Inferior parietal cortex (tissue), 1 donor: ENCODE data around the gene GASK1A.
A peak's percentile ranks its signal among the peaks of the same experiment; 100 is the strongest.

Source experiments
- DNase-seq: peaks from one replicate; pipeline ENCODE4 v3.0.0-alpha.2; 2016; ENCODE audit errors: extremely low spot score

Gene GASK1A

DNA sequence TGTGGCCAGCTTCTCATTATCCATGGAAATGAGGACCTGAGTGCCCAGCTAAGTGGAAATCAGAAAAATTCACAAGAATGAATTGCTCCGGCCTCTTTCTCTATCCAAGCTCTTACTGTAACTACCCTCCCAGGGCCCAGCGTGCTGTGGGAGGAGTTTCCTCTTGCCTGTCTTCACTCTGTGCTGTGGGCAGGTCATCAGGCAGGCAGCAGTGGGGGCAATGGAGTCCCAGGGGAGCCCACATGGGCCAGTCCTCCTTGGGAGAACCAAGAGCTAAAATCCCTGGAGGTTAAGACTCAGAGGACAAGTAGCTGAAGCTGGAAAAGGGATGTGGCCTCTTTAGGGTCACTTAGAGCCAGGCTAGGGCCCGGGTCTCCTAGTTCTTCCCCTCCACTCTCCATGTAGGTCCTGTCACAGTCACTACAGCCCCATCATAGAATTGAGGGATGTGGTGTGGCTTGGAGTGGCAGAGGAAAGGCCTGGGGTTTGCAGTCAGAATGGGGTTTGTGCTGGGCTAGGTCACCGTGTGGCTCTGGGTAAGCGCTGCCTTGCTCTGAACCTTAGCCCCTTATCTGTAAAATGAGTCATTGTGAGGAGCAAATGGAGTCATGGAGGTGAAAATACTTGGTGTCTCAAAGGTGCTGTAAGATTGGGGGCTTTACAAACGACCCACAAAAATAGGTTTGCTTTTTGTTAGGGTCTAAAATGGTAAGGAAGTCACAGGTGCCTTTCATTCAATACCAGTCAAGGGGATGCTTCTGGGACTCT, 3.7 kb downstream of the GASK1A start:
- no peak for DNase-seq

- DNase-seq = no peak
Observed at GRCh38 chr3:42983927-42984326, 4.8 kb downstream of the GASK1A start.

- no peak for DNase-seq
Observed at GRCh38 chr3:42984701-42985100, 5.6 kb downstream of the GASK1A start.

DNA sequence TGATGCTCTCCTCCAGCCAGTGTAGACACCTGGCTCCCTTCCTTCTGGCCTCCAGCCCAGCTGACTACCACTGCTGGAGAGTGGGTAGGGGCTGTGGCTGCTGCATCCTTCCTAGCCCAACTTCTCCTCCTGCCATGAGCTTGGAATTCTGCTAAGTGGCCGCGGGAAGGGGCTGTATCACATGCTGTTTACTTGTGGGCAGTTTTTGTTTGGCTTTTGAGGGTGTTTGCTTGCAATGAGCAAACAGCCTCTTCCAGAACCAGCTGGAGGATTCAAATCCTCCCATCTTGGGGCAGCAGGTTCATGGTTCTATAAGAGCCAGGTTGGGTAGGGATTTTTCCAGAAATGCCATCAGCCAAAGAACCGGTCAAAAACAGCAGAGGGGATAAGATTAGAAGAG, 9.0 kb downstream of the GASK1A start:
- DNase-seq = no peak

DNA sequence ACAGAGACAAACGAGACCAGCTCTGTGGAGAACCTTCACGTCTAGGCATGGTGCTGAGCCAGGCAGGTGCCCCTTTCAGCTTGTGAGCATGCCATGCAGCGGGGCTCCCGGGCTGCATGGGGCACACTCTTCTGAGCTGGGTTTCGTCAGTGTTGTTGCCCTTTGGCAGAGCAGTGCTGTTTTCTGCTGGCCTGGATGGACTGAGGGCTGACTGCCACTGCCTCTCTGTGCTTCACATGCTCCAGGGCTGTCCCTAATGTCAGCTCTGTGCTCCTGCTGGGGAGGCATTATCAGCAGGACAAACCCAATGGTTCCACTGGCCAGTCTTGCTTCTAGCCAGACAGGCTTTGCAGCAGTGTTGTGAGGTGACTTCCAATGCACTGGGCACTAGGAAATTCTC, 9.5 kb downstream of the GASK1A start:
- DNase-seq = no peak

- peak; percentile 36 for DNase-seq
Observed at GRCh38 chr3:42991341-42992315, 12.5 kb downstream of the GASK1A start.

DNA sequence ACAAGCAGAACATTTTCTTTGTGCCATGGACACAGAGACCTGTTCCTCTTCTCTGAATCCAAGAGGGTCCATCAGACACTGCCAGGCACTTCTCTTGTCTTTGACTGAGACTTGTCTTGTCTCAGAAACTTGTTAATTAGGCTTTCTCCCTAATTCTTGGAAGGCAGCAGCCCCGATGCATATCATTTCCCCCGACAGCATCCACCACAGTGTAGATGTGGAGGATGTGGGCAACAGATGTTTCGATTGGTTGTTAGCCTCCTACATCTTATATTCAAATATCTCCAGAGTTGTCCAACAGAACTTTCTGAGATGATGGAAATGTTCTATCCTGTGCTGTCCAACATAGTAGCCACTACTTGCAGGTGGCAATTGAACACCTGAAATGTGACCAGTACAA, 15.5 kb downstream of the GASK1A start:
- DNase-seq = no peak

- DNase-seq = no peak
Observed at GRCh38 chr3:42996021-42996420, 16.9 kb downstream of the GASK1A start.

DNA sequence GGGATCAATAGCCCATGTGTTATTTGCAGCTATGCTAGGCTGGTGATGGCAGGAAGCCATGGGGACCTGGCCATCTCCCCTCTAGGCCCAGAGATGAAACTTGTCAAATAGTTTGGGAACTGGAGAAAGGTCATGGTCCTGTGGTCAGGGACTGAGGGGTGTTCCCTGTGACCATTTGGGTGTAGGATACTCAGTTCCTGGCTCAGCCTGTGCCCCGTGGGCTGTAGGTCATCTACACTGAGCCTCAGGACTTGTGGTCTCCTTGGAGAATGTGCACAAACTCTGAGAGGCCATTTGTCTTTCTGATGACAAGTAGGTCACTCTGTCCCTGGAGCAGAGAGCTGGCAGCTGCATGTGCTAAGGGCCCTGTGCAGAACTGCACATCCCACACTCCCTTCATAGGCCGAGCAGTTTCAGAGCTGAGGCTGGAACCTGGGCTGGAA, 17.5 kb downstream of the GASK1A start:
- no peak for DNase-seq

DNA sequence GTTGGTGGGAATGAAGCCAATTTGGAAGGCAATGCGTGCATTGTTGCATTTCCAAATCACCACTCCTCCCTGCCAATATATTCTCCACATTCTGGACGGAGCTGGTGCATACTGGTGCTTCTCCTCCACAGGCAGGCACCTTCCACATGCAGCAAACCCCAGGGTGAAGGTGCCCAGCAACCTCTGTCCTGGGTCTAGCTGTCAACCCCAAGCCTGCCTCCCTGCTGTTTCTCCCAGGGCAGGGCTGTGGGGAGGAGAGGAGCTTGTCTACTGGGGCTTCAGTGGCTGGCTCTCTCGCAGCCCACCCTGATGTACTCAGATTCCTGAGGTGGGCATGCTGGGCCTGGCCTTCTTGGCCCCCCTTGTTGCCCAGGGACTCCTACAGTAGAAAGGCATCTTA, 20.1 kb downstream of the GASK1A start:
- no peak for DNase-seq

DNA sequence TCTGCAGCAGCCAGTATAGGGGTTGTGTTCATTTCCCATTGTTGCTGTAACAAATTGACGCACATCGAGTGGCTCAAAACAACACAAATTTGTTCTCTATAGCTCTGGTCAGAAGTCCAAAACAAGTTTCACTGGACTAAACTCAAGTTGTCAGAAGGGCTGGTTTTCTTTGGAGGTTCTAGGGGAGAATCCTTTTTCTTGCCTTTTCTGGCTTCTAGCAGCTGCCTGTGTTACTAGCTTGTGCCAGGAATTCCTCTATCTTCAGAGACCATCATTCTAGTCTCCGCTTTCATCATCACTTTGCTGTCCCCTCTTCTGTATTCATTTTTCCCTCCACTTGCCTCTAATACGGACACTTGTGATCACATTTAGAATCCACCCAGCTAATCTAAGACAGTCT, 20.5 kb downstream of the GASK1A start:
- no peak for DNase-seq

DNA sequence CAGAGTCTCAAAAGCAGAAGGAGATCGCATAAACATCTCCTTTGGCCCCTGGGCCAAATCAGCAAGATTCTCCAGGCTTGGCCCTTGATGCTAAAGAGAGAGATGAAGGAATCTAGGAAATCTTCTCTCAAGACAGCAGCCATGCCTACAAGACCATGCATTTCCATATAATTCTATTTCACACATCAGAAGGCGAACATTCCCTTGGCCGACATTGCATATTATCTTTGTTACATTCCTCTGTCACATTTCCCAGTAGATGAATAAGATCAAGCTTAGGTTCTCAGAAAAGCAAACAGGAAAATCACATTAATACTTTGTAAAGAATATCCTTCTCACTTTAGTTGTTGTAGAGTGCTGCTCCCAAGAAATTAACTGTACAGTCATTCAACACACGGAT, 21.3 kb downstream of the GASK1A start:
- DNase-seq = no peak

DNA sequence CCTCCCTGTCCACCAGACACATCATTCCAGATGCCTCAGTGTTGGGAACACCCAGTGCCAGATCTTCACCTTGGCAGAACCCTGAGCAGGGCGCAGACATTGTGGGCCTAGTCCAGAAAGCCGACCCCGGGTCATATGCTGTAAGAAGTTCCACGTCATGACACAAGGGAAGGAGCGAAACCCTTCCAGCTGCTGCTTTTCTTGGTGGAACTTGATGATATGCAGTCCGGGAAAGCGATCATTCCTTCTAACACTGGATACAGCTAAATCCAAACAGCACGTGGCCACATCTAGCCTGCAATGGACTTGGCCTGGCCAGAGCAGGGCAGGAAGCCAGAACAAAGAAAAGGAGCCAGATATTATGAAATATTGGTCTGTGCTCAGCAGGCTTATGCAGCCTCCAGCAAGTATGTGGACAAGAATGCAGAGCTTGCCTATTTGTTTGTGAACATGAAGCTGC, 22.0 kb downstream of the GASK1A start:
- DNase-seq = no peak

GRCh38 chr3:43001556-43002121, 22.5 kb downstream of the GASK1A start:
- no peak for DNase-seq

GRCh38 chr3:43004282-43004681, 25.2 kb downstream of the GASK1A start:
- DNase-seq = no peak

DNA sequence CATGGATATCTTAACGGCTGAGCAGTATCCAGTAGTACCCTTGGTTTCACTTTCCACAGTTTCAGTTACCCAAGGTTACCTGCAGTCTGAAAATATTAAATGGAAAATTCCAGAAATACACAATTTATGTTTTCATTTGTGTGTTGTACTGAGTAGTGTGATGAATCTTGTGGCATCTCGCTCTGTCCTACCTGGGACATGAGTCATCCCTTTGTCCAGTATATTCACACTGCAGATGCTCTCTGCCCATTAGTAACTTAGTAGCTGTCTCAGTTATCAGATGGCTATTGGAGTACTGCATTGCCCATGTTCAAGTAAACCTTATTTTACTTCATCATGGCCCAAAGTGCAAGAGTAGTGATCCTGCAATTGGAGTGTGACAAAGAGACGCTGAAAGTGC, 26.1 kb downstream of the GASK1A start:
- no peak for DNase-seq

DNA sequence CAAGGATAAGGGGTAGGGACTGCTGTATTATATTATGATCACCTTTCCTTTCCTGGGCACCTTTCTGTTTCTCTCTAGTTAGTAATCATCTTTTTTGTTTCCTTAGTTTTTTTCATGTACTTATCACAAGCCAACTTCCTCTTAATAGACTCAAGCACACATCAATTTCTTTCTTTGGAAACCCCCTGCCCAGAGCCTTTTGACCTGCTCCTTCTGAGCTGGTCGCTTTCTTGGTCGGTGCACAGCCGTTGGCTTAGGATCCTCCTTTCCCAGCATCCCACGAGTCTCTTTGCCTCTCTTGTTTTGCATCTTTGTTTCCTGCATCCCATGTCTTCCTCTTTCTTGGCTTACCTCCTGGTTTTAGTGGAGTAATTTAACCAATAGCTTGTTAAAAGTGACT, 26.9 kb downstream of the GASK1A start:
- DNase-seq = no peak

- DNase-seq = no peak
Observed at GRCh38 chr3:43006825-43007224, 27.7 kb downstream of the GASK1A start.

DNA sequence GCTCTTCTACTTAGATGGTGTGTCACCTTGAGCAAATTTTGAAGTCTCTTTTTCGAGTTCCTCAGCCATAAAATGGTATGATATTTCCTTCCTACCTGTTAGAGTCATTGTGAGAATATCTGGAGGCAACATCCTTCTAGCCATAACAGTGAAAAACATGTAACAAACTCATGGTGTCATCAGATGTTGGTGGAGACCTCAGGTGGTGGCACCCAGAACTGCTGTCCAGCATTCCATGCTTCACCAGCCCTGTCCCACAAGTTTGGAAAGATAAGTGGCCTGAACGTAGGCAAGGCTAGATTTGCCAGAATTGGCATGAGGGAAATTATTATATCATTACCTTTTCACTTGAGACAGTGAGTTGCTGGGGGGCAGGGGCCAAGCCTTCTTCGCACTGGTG, 30.4 kb downstream of the GASK1A start:
- DNase-seq = no peak

DNA sequence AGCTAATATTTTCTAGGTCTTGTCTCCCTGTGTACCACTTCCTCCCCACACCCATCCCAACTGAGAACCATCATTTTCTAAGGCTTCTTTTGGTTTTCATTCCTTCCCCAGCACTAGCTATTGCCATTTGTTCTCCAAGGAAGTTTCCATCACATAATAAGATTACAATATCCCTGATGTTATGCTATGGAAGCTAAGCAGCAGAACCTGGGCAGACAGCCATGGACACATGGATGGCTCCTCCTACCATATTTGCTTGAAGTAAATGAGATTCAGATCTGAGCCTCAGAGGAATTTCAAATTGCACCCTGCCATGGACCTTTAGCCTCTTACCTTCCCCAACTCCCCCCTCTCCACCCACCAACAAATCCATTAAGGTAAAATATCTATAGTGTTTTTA, 31.5 kb downstream of the GASK1A start:
- no peak for DNase-seq

DNA sequence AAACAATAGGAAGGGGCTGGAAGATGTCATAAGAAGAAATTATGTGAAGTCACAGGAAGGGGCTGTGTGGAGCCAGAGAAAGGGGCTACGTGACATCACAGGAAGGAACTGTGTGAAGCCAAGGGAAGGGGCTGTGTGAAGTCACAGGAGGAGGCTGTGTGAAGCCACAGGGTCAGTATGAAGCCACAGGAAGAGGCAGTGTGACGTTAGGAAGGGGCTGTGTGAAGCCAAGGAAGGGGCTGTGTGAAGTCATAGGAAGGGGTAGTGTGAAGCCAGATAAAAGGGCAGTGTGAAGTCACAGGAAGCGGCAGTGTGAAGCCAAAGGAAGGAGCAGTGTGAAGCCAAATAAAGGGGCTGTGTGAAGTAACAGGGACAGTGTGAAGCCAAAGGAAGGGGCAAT, 32.5 kb downstream of the GASK1A start:
- DNase-seq = no peak

DNA sequence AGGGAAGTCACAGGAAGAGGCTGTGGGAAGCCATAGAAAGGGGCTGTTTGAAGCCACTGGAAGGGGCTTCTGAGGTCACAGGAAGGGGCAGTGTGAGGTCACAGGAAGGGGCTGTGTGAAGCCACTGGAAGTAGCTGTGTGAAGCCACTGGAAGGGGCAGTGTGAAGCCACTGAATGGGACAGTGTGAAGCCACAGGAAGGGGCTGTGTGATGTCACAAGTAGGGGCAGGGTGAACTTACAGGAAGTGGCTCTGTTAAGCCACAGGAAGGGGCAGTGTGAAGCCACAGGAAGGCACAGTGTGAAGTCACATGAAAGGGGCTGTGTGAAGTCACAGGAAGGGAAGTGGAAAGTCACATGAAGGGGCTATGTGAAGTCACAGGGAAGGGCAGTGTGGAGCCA, 33.1 kb downstream of the GASK1A start:
- DNase-seq = no peak
